SK-N-SH (cell line): Measurements from ENCODE around the gene USP4.

ENCODE experiments used
- CHD2 ChIP-seq: fragments of 150-350 bp; IDR thresholded peaks from 2 replicates; pipeline ENCODE4 v1.6.1; 2018; ENCODE audit warnings: low read length; ENCODE audit not compliant: partially characterized antibody
- EP300 ChIP-seq, 2 experiments: IDR thresholded peaks; 2 replicates each; pipeline versions ENCODE4 v1.4.0 to v1.6.1; 2012; ENCODE audit warnings: borderline replicate concordance in 1 of 2, low read depth in 1 of 2, low read length in 1 of 2
- EZH2phosphoT487 ChIP-seq: fragments of 200-600 bp; sonication (generic); IDR thresholded peaks from 2 replicates; pipeline ENCODE4 v1.6.1; 2017; ENCODE audit warnings: low read depth, mixed run types, mild to moderate bottlenecking, antibody characterized with exemption, moderate library complexity, borderline replicate concordance
- FOXM1 ChIP-seq: IDR thresholded peaks from 2 replicates; pipeline ENCODE4 v1.4.0; 2012; ENCODE audit warnings: low read depth, mild to moderate bottlenecking
- GABPA ChIP-seq: IDR thresholded peaks from 2 replicates; pipeline ENCODE4 v1.4.0; 2012; ENCODE audit warnings: low read depth, mild to moderate bottlenecking
- POLR2AphosphoS5 ChIP-seq: IDR thresholded peaks from 2 replicates; pipeline ENCODE4 v1.6.1; 2012; ENCODE audit warnings: low read depth, low read length
- TAF1 ChIP-seq: IDR thresholded peaks from 2 replicates; pipeline ENCODE4 v1.6.1; 2012; ENCODE audit warnings: low read depth, mild to moderate bottlenecking, low read length, moderate library complexity, borderline replicate concordance
- TF ChIP-seq, protein P1 (sequence below): fragments of 200-600 bp; sonication (generic); IDR thresholded peaks from 2 replicates; pipeline ENCODE4 v1.6.1; 2017; ENCODE audit warnings: antibody characterized with exemption, mild to moderate bottlenecking, moderate library complexity
- TF ChIP-seq, protein P2 (sequence below): IDR thresholded peaks from 2 replicates; pipeline ENCODE4 v1.6.1; 2012; ENCODE audit warnings: mild to moderate bottlenecking, low read depth, low read length, moderate library complexity
- TF ChIP-seq, protein P3 (sequence below): IDR thresholded peaks from 2 replicates; pipeline ENCODE4 v1.4.0; 2012; ENCODE audit warnings: low read depth, borderline replicate concordance
- TF ChIP-seq, protein P4 (sequence below): fragments of 150-350 bp; IDR thresholded peaks from 2 replicates; pipeline ENCODE4 v1.6.1; 2017; ENCODE audit warnings: antibody characterized with exemption, low read length, low read depth, borderline replicate concordance
- TF ChIP-seq, protein P5 (sequence below): IDR thresholded peaks from 2 replicates; pipeline ENCODE4 v1.4.0; 2012; ENCODE audit warnings: low read depth
- TF ChIP-seq, protein P6 (sequence below): IDR thresholded peaks from 2 replicates; pipeline ENCODE4; 2012

DNA sequence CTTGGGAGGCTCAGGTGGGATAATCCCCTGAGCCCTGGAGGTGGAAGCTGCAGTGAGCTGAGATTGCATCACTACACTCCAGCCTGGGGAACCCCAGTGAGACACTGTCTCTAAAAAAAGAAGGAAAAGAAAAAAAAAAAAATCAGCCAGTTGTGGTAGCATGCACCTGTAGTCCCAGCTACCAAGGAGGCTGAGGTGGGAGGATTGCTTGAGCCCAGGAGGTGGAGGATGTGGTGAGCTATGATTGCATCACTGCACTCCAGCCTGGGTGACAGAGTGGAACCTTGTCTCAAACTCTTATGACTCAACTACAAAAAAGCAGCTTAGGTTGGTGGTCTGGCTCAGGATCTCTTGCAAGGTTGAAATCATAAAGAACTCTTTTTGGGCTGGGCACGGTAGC lies 37.6 kb upstream of the USP4 start:
- TF ChIP-seq, protein P1, sequence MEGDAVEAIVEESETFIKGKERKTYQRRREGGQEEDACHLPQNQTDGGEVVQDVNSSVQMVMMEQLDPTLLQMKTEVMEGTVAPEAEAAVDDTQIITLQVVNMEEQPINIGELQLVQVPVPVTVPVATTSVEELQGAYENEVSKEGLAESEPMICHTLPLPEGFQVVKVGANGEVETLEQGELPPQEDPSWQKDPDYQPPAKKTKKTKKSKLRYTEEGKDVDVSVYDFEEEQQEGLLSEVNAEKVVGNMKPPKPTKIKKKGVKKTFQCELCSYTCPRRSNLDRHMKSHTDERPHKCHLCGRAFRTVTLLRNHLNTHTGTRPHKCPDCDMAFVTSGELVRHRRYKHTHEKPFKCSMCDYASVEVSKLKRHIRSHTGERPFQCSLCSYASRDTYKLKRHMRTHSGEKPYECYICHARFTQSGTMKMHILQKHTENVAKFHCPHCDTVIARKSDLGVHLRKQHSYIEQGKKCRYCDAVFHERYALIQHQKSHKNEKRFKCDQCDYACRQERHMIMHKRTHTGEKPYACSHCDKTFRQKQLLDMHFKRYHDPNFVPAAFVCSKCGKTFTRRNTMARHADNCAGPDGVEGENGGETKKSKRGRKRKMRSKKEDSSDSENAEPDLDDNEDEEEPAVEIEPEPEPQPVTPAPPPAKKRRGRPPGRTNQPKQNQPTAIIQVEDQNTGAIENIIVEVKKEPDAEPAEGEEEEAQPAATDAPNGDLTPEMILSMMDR = no peak
- no peak for TF ChIP-seq POLR2AphosphoS5
- TF ChIP-seq EZH2phosphoT487 = no peak
- TF ChIP-seq, protein P2, sequence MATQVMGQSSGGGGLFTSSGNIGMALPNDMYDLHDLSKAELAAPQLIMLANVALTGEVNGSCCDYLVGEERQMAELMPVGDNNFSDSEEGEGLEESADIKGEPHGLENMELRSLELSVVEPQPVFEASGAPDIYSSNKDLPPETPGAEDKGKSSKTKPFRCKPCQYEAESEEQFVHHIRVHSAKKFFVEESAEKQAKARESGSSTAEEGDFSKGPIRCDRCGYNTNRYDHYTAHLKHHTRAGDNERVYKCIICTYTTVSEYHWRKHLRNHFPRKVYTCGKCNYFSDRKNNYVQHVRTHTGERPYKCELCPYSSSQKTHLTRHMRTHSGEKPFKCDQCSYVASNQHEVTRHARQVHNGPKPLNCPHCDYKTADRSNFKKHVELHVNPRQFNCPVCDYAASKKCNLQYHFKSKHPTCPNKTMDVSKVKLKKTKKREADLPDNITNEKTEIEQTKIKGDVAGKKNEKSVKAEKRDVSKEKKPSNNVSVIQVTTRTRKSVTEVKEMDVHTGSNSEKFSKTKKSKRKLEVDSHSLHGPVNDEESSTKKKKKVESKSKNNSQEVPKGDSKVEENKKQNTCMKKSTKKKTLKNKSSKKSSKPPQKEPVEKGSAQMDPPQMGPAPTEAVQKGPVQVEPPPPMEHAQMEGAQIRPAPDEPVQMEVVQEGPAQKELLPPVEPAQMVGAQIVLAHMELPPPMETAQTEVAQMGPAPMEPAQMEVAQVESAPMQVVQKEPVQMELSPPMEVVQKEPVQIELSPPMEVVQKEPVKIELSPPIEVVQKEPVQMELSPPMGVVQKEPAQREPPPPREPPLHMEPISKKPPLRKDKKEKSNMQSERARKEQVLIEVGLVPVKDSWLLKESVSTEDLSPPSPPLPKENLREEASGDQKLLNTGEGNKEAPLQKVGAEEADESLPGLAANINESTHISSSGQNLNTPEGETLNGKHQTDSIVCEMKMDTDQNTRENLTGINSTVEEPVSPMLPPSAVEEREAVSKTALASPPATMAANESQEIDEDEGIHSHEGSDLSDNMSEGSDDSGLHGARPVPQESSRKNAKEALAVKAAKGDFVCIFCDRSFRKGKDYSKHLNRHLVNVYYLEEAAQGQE = no peak
- TF ChIP-seq TAF1 = no peak
- TF ChIP-seq, protein P3, sequence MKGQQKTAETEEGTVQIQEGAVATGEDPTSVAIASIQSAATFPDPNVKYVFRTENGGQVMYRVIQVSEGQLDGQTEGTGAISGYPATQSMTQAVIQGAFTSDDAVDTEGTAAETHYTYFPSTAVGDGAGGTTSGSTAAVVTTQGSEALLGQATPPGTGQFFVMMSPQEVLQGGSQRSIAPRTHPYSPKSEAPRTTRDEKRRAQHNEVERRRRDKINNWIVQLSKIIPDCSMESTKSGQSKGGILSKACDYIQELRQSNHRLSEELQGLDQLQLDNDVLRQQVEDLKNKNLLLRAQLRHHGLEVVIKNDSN = no peak
- TF ChIP-seq, protein P4, sequence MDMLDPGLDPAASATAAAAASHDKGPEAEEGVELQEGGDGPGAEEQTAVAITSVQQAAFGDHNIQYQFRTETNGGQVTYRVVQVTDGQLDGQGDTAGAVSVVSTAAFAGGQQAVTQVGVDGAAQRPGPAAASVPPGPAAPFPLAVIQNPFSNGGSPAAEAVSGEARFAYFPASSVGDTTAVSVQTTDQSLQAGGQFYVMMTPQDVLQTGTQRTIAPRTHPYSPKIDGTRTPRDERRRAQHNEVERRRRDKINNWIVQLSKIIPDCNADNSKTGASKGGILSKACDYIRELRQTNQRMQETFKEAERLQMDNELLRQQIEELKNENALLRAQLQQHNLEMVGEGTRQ = no peak
- TF ChIP-seq, protein P5, sequence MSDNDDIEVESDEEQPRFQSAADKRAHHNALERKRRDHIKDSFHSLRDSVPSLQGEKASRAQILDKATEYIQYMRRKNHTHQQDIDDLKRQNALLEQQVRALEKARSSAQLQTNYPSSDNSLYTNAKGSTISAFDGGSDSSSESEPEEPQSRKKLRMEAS = no peak
- TF ChIP-seq, protein P6, sequence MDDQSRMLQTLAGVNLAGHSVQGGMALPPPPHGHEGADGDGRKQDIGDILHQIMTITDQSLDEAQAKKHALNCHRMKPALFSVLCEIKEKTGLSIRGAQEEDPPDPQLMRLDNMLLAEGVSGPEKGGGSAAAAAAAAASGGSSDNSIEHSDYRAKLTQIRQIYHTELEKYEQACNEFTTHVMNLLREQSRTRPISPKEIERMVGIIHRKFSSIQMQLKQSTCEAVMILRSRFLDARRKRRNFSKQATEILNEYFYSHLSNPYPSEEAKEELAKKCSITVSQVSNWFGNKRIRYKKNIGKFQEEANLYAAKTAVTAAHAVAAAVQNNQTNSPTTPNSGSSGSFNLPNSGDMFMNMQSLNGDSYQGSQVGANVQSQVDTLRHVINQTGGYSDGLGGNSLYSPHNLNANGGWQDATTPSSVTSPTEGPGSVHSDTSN = no peak
- TF ChIP-seq CHD2 = no peak
- TF ChIP-seq GABPA = no peak
- TF ChIP-seq FOXM1 = no peak
- TF ChIP-seq EP300 (IDR thresholded peaks at IDR 0.05; ENCODE audit: borderline replicate concordance in 1 of 2, low read depth in 1 of 2, low read length in 1 of 2) = no peak
